Measurements from ENCODE around the gene ARL6IP4.

ARL6IP4 gene

DNA sequence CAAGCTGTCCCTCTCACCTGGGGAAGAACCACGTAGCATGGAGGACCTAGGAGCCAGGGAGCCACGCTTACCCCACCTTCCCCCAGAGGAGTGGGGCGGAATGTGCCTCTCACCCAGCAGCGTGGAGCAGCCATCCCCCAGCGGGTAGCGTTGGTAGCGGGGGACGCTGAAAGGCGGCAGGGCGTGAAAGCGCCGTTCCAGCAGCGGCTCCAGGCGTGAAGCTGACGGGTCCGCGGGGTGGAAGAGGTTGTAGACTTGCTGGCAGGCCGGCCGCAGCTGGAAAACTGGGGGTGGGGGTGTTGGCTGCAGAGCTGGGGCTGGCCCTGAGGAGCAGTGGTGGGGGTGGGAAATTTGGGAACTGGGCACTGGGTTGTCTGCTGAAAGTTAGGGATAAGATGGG lies 11.9 kb downstream of the ARL6IP4 start:
- DNase-seq (ENCODE audit: low spot score) = no peak
- Histone ChIP-seq H3K4me3 (no peak overlapping the region), H3K27ac (no peak overlapping the region)
- TF ChIP-seq, protein P1, sequence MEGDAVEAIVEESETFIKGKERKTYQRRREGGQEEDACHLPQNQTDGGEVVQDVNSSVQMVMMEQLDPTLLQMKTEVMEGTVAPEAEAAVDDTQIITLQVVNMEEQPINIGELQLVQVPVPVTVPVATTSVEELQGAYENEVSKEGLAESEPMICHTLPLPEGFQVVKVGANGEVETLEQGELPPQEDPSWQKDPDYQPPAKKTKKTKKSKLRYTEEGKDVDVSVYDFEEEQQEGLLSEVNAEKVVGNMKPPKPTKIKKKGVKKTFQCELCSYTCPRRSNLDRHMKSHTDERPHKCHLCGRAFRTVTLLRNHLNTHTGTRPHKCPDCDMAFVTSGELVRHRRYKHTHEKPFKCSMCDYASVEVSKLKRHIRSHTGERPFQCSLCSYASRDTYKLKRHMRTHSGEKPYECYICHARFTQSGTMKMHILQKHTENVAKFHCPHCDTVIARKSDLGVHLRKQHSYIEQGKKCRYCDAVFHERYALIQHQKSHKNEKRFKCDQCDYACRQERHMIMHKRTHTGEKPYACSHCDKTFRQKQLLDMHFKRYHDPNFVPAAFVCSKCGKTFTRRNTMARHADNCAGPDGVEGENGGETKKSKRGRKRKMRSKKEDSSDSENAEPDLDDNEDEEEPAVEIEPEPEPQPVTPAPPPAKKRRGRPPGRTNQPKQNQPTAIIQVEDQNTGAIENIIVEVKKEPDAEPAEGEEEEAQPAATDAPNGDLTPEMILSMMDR (IDR thresholded peaks at IDR 0.05) = no peak

DNA sequence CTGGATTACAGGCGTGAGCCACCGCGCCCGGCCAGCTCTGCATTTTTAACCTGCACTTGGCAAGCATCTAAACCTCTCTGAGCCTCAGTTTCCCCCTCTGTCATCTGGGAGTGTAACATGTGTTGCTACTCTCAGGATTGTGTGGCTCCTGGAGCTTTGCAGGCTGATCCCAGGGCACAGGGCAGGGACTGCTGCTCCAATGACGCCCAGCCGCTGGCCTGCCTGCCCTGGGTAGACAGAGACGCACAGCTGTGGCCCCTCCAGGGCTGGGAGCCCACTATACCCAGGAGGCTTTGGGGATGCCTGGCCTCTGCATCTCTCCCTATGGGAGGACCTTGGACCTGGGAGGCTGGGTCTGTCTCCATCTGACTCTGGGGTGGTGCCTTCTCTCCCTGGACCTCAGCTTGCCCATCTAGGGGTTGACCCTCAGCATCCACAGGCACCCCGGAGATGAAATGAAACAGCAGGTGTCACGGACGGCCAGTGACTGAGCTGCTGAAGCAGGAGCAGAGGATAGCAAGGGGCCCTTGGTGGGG lies 13.7 kb downstream of the ARL6IP4 start:
- DNase-seq (ENCODE audit: low spot score) = no peak
- Histone ChIP-seq H3K27ac (no peak overlapping the region), H3K4me3 (no peak overlapping the region)
- TF ChIP-seq, protein P1 (IDR thresholded peaks at IDR 0.05) = no peak

DNA sequence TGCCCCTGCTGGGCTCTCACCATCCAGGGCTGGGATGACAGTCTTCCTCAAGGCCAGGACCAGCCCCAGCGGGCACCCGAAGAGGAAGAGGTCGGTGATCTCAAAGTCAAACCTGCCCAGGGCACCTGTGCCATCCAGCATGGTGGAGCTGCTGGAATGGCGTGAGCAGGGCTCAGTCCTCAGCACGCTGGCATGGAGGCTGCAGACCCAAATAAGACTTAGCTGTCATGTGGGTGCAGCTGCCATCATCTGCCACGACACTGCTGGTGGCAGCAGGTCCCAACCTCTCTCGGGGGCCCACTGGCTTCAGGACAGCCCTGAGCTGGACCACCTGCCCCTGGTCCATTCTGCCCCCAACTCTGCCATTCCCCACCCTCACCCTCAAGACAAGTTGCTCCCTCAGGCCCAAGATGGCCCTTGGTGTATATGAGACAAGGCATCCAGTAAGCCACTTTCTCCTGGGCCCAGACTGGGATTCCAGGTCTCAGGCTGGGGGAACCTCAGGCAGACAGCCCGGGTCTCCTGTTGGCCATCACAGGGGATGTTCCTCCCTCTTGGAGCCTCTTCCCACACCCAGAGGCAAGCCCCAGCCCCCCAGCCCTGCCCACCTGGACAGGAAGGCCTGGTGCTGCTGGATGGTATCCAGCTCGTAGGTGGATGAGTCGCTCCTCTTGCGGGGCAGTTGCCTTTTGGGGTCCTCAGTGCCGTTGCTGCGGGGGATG lies 14.5 kb downstream of the ARL6IP4 start:
- Histone ChIP-seq H3K4me3 (no peak overlapping the region), H3K27ac (no peak overlapping the region)
- TF ChIP-seq, protein P1 (IDR thresholded peaks at IDR 0.05) = no peak
- DNase-seq (ENCODE audit: low spot score) = no peak

DNA sequence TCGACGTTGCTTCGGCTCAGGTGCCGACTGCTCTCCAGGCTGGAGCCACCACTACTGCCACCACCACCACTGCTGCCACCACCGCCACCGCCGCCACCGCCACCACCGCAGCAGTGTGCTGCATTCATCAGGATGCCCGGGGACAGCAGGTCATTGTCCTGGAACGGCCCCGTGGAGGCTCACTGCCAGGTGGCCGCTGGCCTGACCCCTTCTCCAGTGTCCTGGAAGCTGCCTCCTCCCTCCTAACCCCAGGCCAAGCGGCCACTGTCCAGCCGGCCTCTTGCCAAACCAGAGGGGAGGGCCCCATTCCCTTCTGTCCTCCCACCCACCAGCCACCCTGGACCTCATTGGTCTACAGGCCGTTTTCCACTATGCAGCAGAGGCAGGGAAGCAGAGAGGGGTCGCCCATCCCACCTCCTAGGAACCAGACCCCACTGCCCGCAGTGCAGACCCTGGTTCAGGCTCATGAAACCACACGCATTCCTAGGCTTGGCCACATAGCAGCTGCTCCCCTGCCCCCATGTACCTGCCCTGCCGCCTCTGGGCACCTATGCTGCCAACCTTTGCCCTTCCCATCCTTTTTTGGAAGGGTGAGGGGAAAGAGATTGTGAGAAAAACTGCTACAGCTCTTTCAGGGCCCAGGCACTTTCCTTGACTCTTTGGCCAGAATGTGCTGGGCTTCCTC lies 15.2 kb downstream of the ARL6IP4 start:
- TF ChIP-seq, protein P1 (IDR thresholded peaks at IDR 0.05) = no peak
- Histone ChIP-seq H3K4me3 (no peak overlapping the region), H3K27ac (no peak overlapping the region)
- no peak for DNase-seq (ENCODE audit: low spot score)

DNA sequence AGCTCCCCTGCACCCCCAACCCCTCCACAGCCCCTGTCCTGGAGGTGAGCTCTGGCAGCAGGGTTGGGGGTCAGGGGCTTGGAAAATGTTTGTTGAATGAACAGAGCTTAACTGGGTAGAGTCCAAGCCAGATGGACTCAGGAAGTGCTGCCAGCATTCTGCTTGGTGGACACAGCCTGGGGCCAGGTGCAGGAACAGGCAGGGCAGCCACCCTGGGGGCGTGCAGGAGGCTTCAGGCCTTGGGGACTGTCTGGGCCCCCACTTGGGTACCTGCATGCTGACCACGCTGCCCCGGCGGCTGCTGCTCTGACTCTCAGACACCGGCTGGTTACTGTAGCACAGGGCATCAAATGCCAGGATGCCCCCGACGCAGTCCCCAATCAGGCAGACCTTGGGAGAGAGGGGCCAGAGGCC lies 15.7 kb downstream of the ARL6IP4 start:
- DNase-seq (ENCODE audit: low spot score) = no peak
- H3K4me3 ChIP-seq = no peak overlapping the region
- TF ChIP-seq, protein P1 (IDR thresholded peaks at IDR 0.05) = no peak
- no peak overlapping the region for H3K27ac ChIP-seq

DNA sequence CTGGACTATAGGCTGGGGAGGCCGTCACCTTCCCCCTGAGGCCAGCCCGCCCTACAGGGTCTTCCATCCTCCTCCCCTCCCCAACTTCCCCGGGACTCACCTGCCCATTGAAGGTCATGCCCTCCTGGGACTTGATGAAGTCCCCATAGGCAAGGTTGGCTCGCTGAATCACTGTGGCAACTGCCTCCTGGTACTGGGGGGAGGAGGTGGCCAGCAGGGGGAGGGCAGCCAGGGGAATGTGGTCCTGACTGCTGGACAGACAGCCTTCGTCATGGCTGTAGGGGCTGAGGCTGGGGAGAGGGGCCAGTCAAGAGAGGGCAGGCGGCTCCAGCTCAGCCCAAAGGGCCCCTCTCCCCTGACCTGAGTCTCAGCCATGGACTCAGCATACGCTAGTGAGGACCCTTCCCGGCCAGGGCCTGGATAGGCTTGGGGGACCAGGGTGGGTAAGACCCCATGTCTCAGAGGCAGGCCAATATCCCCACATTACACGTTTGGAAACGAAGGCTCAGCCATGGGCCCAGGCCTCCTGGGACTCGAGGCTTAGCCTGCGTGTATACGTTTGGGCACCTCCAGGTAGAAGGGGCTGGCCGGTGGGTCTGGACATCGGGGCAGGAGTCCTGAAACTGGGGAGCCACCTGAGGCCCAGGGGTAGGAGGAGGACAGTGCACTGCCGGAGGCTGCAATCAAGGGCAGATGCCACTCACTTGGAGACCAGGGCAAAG lies 16.3 kb downstream of the ARL6IP4 start:
- DNase-seq (ENCODE audit: low spot score) = no peak
- TF ChIP-seq, protein P1 (IDR thresholded peaks at IDR 0.05) = no peak
- H3K27ac ChIP-seq = no peak overlapping the region
- no peak overlapping the region for H3K4me3 ChIP-seq
